GM19099 (cell line): ENCODE measurements around the gene ACTL8.

ENCODE experiments used
- POLR2A ChIP-seq: IDR thresholded peaks from 3 replicates; pipeline ENCODE4 v1.6.1; 2011; ENCODE audit warnings: low read depth; ENCODE audit not compliant: insufficient read length; ENCODE audit errors: extremely low read depth

The ACTL8 gene

GRCh38 chr1:17729909-17730308 is 25.2 kb upstream of the ACTL8 start:
- TF ChIP-seq POLR2A, result no peak

- TF ChIP-seq POLR2A, result no peak
Measured at GRCh38 chr1:17731460-17731859, 23.7 kb upstream of the ACTL8 start.

GRCh38 chr1:17732475-17732874 is 22.7 kb upstream of the ACTL8 start:
- no peak for TF ChIP-seq POLR2A

GRCh38 chr1:17733661-17734060 is 21.5 kb upstream of the ACTL8 start:
- TF ChIP-seq POLR2A, result no peak

GRCh38 chr1:17734609-17735008 is 20.5 kb upstream of the ACTL8 start:
- TF ChIP-seq POLR2A, result no peak

- TF ChIP-seq POLR2A, result no peak
Measured at GRCh38 chr1:17735348-17735747, 19.8 kb upstream of the ACTL8 start.

- no peak for TF ChIP-seq POLR2A
Measured at GRCh38 chr1:17735793-17736192, 19.3 kb upstream of the ACTL8 start.

GRCh38 chr1:17736625-17737024 is 18.5 kb upstream of the ACTL8 start:
- no peak for TF ChIP-seq POLR2A

- TF ChIP-seq POLR2A, result no peak
Measured at GRCh38 chr1:17739050-17739449, 16.1 kb upstream of the ACTL8 start.

GRCh38 chr1:17741052-17741451 is 14.1 kb upstream of the ACTL8 start:
- no peak for TF ChIP-seq POLR2A

- no peak for TF ChIP-seq POLR2A
Measured at GRCh38 chr1:17742583-17742982, 12.6 kb upstream of the ACTL8 start.

GRCh38 chr1:17743008-17743647 is 12.0 kb upstream of the ACTL8 start:
- TF ChIP-seq POLR2A, result no peak

GRCh38 chr1:17743925-17744324 is 11.2 kb upstream of the ACTL8 start:
- no peak for TF ChIP-seq POLR2A

GRCh38 chr1:17744666-17745478 is 10.3 kb upstream of the ACTL8 start:
- TF ChIP-seq POLR2A, result no peak

- TF ChIP-seq POLR2A, result no peak
Measured at GRCh38 chr1:17745479-17745955, 9.6 kb upstream of the ACTL8 start.

GRCh38 chr1:17746920-17747319 is 8.2 kb upstream of the ACTL8 start:
- TF ChIP-seq POLR2A, result no peak

- TF ChIP-seq POLR2A, result no peak
Measured at GRCh38 chr1:17750333-17750732, 4.8 kb upstream of the ACTL8 start.

- no peak for TF ChIP-seq POLR2A
Measured at GRCh38 chr1:17752356-17752755, 2.8 kb upstream of the ACTL8 start.
